ENCODE results near the gene ZNF839. TPM values are rescaled to one million over a fixed set of nuclear protein-coding genes. Genes with fewer than 3 reads are reported as not detected.
"Not testable (repeated sequence)": the region's sequence is repeated elsewhere in the genome, so short reads cannot be mapped to it uniquely, and the experiment has no call there.

Gene ZNF839
- total RNA-seq, 1 donor from 2014 or later: 17.7 TPM

DNA sequence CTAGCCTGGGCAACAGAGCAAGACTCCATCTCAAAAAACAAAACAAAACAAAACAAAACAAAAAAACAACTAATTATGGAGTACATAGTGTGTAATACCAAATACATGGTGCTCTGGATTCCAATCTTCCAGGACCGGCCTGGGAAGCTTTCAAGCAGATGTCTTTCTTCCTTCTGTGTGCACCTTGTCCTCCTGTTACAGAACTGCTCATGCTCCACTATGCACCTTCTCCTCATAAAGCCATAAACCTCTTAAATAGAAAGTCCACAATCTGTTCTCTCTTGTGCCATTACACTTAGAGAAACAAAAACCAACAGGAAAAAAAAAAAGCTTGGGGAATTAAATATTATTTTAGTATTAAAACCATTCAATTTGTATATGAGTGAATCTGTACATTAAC, 27.1 kb upstream of the ZNF839 start:
- Mint-ChIP-seq H3K4me1 (ENCODE audit: low read depth) (no peaks in the 10 kb centered on the region), H3K9me3 (no peaks in the 10 kb centered on the region), H3K27me3 (ENCODE audit: insufficient read depth) (no peaks in the 10 kb centered on the region), H3K36me3 (ENCODE audit: low read depth) (no peaks in the 10 kb centered on the region), H3K27ac (no peak overlapping the region), H3K4me3 (no peak overlapping the region)
- intact Hi-C loops (cut with micrococcal nuclease): no loop called here
- DNase-seq (ENCODE audit: low spot score): no peak

DNA sequence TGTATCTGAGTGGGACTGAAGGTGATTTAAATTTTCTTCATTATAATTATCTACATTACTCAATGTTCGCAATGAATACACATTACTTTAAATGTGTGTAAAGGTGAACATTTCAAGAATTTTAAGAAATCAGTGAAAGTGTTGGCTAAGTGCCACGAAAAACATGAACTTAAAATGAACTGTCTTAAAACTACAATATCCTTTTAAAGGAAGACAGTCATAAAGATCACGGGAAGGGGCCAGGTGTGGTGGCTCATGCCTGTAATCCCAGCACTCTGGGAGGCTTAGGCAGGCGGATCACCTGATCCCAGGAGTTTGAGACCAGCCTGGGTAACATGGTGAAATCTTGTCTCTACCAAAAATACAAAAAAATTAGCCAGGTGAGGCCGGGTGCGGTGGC, 25.8 kb upstream of the ZNF839 start:
- Mint-ChIP-seq H3K36me3 (ENCODE audit: low read depth) (no peaks in the 10 kb centered on the region), H3K4me3 (no peak overlapping the region), H3K27me3 (ENCODE audit: insufficient read depth) (no peaks in the 10 kb centered on the region), H3K9me3 (no peaks in the 10 kb centered on the region), H3K4me1 (ENCODE audit: low read depth) (no peaks in the 10 kb centered on the region), H3K27ac (no peak overlapping the region)
- intact Hi-C loops (cut with micrococcal nuclease): no loop called here
- no peak for DNase-seq (ENCODE audit: low spot score)

DNA sequence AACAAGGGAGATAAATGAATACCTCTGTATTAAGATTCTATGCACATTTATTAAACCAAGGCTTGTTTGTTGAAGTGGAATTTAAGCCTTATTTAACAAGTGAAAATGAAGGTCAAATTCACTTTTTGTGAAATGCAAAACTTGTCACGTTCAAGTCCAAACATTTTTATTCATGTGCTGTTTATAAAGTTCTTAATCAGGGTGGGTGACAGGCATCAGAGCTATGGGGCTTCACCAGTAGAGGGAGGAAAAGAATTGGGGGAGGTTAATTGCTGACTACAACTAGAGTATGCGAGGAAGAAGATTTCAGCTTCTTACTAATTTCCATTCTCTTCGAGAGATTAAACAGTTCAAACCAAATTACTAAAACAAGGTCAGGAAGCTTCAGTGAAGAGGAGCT, 24.3 kb upstream of the ZNF839 start:
- Mint-ChIP-seq H3K9me3 (no peaks in the 10 kb centered on the region), H3K4me1 (ENCODE audit: low read depth) (no peaks in the 10 kb centered on the region), H3K36me3 (ENCODE audit: low read depth) (no peaks in the 10 kb centered on the region), H3K4me3 (no peak overlapping the region), H3K27me3 (ENCODE audit: insufficient read depth) (no peaks in the 10 kb centered on the region), H3K27ac (no peak overlapping the region)
- intact Hi-C loops (cut with micrococcal nuclease): no loop called here
- no peak for DNase-seq (ENCODE audit: low spot score)

DNA sequence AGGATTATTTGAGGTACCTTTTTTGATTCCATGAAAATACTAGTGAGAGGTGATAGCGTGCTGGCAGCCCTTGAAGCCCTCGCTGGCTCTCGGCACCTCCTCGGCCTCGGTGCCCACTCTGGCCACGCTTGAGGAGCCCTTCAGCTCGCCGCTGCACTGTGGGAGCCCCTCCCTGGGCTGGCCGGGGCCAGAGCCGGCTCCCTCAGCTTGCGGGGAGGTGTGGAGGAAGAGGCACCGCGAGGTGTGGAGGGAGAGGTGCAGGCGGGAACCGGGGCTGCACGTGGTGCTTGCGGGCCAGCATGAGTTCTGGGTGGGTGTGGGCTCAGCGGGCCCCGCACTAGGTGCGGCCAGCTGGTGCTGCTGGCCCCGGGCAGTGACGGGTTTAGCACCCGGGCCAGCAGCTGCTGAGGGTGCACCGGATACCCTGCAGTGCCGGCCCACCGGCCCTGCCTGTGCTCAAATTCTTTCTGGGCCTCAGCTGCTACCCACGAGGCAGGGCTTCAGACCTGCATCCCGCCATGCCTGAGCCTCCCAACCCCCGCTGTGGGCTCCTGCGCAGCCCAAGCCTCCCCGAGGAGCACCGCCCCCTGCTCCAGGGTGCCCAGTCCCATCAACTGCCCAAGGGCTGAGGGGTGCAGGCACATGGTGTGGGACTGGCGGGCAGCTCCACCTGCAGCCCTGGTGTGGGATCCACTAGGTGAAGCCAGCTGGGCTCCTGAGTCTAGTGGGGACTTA, 21.9 kb upstream of the ZNF839 start:
- Mint-ChIP-seq H3K9me3 (no peaks in the 10 kb centered on the region), H3K27ac (no peak overlapping the region), H3K4me3 (no peak overlapping the region), H3K36me3 (ENCODE audit: low read depth) (no peaks in the 10 kb centered on the region), H3K27me3 (ENCODE audit: insufficient read depth) (no peaks in the 10 kb centered on the region), H3K4me1 (ENCODE audit: low read depth) (no peaks in the 10 kb centered on the region)
- intact Hi-C loops (cut with micrococcal nuclease): no loop called here
- no peak for DNase-seq (ENCODE audit: low spot score)

DNA sequence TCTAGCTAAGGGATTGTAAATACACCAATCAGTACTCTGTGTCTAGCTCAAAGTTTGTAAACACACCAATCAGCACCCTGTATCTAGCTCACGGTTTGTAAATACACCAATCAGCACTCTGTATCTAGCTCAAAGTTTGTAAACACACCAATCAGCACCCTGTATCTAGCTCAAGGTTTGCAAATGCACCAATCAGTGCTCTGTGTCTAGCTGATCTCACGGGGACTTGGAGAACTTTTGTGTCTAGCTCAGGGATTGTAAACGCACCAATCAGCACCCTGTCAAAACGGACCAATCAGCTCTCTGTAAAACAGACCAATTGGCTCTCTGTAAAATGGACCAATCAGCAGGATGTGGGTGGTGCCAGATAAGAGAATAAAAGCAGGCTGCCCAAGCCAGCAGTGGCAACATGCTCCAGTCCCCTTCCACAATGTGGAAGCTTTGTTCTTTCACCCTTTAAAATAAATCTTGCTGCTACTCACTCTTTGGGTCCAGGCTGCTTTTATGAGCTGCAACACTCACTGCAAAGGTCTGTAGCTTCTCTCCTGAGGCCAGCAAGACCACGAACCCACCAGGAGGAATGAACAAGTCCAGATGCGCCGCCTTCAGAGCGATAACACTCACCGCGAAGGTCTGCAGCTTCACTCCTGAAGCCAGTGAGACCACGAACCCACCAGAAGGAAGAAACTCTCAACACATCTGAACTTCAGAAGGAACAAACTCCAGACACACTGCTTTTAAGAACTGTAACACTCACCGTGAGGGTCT, 21.1 kb upstream of the ZNF839 start:
- H3K4me3 Mint-ChIP-seq; DNase-seq (ENCODE audit: low spot score); H3K27me3 Mint-ChIP-seq (ENCODE audit: insufficient read depth); H3K9me3 Mint-ChIP-seq; H3K4me1 Mint-ChIP-seq (ENCODE audit: low read depth); intact Hi-C loops (cut with micrococcal nuclease); H3K36me3 Mint-ChIP-seq (ENCODE audit: low read depth); H3K27ac Mint-ChIP-seq: not testable (repeated sequence)

DNA sequence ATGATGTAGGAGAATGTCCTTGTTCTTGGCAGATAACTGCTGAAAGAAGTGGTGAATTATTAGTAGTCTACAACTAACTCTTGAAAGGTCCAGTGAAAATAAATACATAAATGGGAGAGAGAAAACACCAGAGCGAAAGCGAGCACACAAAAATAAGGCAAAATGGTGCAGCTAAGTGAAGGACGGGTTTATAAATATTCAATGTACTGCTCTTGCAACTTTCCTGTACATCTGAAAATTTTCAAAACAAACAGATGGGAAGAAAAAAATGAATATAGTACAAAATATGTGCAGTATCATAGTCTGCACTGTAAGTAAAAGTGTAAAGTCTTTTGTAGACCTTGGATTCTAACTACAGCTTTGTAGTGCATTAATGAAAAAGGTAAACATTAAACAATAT, 15.9 kb upstream of the ZNF839 start:
- peak overlapping the region; percentile 74 for H3K4me3 Mint-ChIP-seq
- H3K27ac Mint-ChIP-seq: peak overlapping the region; percentile 51
- peaks cover 10% of the 10 kb centered on the region for H3K27me3 Mint-ChIP-seq (ENCODE audit: insufficient read depth)
- H3K36me3 Mint-ChIP-seq (ENCODE audit: low read depth): no peaks in the 10 kb centered on the region
- no peak for DNase-seq (ENCODE audit: low spot score)
- intact Hi-C loops (cut with micrococcal nuclease): loop anchor here (1.0 to 2.0 kb wide), 2 partner anchors 15 to 339 kb away; partner anchors contain the start of genes DYNC1H1 and ZNF839
- no peaks in the 10 kb centered on the region for H3K9me3 Mint-ChIP-seq
- peaks cover 12% of the 10 kb centered on the region for H3K4me1 Mint-ChIP-seq (ENCODE audit: low read depth)

DNA sequence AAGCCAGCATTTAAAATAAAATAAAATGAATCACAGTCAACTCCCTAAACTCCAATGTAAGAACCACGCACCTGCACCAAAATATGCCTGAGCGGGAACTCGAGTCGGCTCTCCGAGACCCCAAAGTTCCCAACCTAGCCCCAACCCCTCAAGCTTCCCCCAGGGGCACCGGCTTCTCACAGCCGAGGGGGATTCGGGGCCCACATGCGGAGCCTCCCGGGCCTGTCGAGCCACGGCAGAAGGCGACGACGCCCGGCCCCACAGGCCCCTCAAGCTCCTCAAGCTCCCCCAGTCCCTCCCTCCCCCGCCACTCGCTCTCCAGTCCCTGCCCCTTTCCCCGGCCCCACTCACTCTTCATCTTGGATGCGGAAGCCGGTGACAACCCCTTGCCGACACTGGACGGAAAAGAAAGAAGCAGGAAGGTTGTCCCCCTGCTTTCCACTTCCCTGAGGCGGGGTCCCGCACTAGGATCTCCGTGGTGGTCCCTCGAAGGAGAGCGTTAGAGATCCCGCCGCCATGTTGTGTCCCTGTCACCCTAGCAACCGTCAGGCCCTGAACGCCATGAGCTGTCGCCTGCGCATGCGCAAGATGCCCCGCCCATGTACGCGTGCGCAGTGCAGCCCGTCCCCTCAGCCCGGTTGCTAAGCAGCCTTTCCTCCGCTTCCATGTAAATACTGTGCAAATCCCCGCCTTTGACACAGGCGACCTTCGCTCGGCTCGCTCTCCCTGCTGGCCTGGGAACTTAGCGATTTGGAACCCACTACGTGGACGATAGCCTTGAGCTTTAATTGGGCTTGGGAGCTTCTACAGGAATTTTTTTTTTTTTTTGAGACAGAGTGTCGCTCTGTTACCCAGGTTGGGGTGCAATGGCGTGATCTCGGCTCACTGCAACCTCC, 14.7 kb upstream of the ZNF839 start, which contains the start of gene MOK:
TSS of gene MOK (minus strand) at position 554 of the 896 bp plus-strand sequence. CDS start at position 358, 196 bp downstream.
- Mint-ChIP-seq H3K36me3 (ENCODE audit: low read depth) (no peaks in the 10 kb centered on the region), H3K27me3 (ENCODE audit: insufficient read depth) (peaks cover 10% of the 10 kb centered on the region), H3K4me1 (ENCODE audit: low read depth) (peaks cover 12% of the 10 kb centered on the region), H3K4me3 (peak within 1 kb of the TSS; percentile 96), H3K27ac (peak within 1 kb of the TSS; percentile 87), H3K9me3 (no peaks in the 10 kb centered on the region)
- intact Hi-C loops (cut with micrococcal nuclease): loop anchor here (1.0 to 2.0 kb wide), 6 partner anchors 9 to 357 kb away; partner anchors contain the start of genes DYNC1H1, WDR20 and ZNF839
- peak; percentile 98 for DNase-seq (ENCODE audit: low spot score)

DNA sequence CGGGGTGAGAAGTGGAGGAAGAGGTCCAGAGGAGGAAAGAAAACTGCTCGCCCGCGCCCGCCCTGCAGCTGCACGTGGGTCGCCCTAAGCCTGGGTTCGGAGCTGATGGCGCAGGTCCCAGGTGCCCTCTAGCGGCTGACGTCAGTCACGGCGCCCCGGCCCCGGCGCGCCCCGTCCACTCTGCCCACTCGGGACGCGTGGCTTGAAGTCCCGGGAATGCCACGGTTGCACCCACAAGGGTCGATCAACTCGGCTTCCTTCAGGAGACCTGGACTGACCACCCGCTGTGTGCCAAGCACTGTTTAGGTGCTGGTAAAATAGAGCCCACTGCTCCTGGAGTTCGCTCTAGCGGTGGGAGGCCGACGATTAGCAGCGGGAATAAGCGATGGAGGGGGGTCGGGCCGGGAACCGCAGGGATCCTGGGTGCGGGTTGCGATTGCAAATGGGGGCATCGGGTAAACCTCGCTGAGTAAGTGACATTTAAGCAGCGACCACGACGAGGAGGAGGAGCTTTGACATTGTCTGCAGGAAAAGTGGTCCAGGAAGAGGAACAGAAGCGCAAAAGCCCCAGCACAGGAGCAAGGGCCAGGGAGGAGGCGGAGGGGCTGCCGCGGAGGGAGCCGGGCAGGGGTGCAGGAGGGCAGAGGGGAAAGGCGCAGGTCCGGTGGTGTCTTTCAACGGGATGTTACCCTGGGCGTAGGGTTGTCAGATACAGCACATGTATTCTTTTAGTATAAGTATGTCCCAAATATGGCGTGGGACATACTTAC, 5.1 kb upstream of the ZNF839 start:
- Mint-ChIP-seq H3K9me3 (no peaks in the 10 kb centered on the region), H3K36me3 (ENCODE audit: low read depth) (no peaks in the 10 kb centered on the region), H3K4me1 (ENCODE audit: low read depth) (peaks cover 46% of the 10 kb centered on the region), H3K27me3 (ENCODE audit: insufficient read depth) (peaks cover 3% of the 10 kb centered on the region), H3K27ac (peak overlapping the region; percentile 84), H3K4me3 (peak overlapping the region; percentile 90)
- intact Hi-C loops (cut with micrococcal nuclease): loop anchor here (1.0 to 10.0 kb wide), 12 partner anchors 9 to 607 kb away; partner anchors contain the start of genes HSP90AA1, MOK, PPP2R5C and RCOR1
- peak; percentile 75 for DNase-seq (ENCODE audit: low spot score)

DNA sequence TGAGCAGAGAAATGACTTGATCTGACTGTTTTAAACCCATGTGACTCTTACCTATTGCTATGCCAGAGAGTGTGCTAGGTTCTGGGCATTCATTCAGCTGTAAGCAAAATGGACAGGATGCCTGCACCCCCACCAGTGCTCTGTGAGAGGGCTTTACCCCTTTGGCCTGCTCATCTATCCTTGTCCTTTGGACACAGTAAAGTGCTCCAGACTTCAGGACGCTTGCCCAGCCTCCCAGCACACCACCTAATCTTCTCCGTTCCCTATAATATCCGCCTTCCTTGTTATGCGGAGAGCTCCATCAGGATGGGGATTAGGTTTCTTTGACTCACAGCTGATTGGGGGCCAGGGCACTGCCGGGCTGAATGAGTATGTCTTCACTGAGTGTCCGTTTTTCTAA, 4.4 kb upstream of the ZNF839 start:
- Mint-ChIP-seq H3K36me3 (ENCODE audit: low read depth) (no peaks in the 10 kb centered on the region), H3K4me1 (ENCODE audit: low read depth) (peaks cover 46% of the 10 kb centered on the region), H3K27me3 (ENCODE audit: insufficient read depth) (peaks cover 3% of the 10 kb centered on the region), H3K27ac (no peak overlapping the region), H3K4me3 (peak overlapping the region; percentile 90), H3K9me3 (no peaks in the 10 kb centered on the region)
- DNase-seq (ENCODE audit: low spot score): no peak
- intact Hi-C loops (cut with micrococcal nuclease): loop anchor here (2.0 to 10.0 kb wide), 5 partner anchors 176 to 608 kb away; partner anchors contain the start of genes PPP2R5C, RCOR1 and WDR20

DNA sequence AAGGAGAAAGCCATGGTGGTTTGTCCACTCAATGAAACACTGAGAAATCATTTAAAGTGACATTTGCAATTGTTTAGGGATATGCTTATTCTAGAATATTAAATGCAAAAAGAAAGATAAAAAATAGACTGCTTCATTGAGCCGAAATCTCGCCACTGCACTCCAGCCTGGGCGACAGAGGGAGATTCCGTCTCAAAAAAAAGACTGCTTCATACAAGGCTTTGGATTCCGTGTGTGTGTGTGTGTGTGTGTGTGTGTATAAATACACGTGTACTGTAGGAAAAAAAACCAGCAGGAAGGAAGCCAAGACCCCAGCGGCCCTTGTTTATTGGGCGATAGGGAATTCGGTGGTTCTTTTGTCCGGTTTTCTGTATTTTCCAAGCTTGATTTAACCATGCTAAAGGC, 3.2 kb upstream of the ZNF839 start:
- intact Hi-C loops (cut with micrococcal nuclease): loop anchor here (5.0 to 10.0 kb wide), 4 partner anchors 276 to 609 kb away; partner anchors contain the start of genes PPP2R5C and RCOR1
- H3K36me3 Mint-ChIP-seq (ENCODE audit: low read depth): no peaks in the 10 kb centered on the region
- peak overlapping the region; percentile 92 for H3K27ac Mint-ChIP-seq
- peak; percentile 22 for DNase-seq (ENCODE audit: low spot score)
- H3K4me3 Mint-ChIP-seq: peak overlapping the region; percentile 94
- H3K27me3 Mint-ChIP-seq (ENCODE audit: insufficient read depth): peaks cover 3% of the 10 kb centered on the region
- peaks cover 56% of the 10 kb centered on the region for H3K4me1 Mint-ChIP-seq (ENCODE audit: low read depth)
- H3K9me3 Mint-ChIP-seq: no peaks in the 10 kb centered on the region

DNA sequence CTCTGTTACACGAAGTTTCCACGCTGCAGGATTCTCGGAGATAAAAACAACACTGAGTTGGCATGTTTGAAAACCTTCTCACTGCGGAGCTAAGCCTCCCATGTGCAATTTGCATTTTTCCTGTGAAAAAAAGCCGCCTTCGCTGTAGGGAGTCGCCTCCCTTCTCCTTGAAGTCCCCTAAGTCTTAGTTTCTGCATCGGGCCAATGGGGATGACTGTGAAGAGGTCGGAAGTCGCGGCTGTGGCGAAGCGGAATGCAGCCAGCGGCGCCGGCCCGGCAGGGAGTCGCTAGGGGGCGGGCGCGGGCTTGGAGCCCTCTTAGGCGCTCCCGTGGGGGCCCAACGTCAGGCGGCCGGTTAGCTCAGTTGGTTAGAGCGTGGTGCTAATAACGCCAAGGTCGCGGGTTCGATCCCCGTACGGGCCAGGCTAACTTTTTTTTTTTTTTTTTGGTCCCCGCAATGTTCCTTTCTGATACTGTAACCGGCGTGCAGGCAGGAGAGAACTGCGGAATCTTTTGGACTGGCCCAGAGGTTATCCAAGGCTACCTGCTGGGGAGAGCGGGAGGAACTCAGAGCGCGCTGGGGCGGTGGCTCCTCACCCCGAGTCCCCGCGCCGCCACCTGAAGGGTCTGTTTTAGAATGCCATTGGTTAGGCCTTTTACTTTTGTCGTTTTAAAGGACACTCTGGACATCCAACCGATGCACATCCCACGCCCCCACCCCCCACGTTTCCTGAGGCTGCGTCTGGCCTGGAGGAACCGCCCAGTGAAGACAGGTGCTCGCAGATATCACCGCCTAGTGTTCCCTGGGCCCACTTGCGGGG, 2.6 kb upstream of the ZNF839 start:
- Mint-ChIP-seq H3K9me3 (no peaks in the 10 kb centered on the region), H3K36me3 (ENCODE audit: low read depth) (no peaks in the 10 kb centered on the region), H3K27ac (peak overlapping the region; percentile 92), H3K27me3 (ENCODE audit: insufficient read depth) (peaks cover 3% of the 10 kb centered on the region), H3K4me1 (ENCODE audit: low read depth) (peaks cover 56% of the 10 kb centered on the region), H3K4me3 (peak overlapping the region; percentile 94)
- intact Hi-C loops (cut with micrococcal nuclease): loop anchor here (5.0 to 10.0 kb wide), 4 partner anchors 275 to 610 kb away; partner anchors contain the start of genes PPP2R5C and RCOR1
- DNase-seq (ENCODE audit: low spot score): peak; percentile 94

All from activated T-helper 1 cell treated with anti-CD3 and anti-CD28 coated beads, Interleukin-12 subunit alpha, Interleukin-12 subunit beta, Interleukin-2, Interleukin-4 antibody, amounts not matched to agents 30 ng/mL and 10 ng/mL and 1 ng/mL, durations not matched to agents 14 hours and 24 hours and 36 hours (primary cell).